Uterus (tissue), 2 donors: ENCODE results near the gene NDC80.

Experiments
- CTCF ChIP-seq, 4 experiments: fragments of 200-600 bp in 2 of 4; fragments of 450-650 bp in 2 of 4; sonication (generic) in 2 of 4; IDR thresholded peaks; one replicate each; pipeline ENCODE4 v1.5.1; 2016 to 2019; ENCODE audit warnings: antibody characterized with exemption in 4 of 4, mild to moderate bottlenecking in 2 of 4, moderate library complexity in 1 of 4
- POLR2A ChIP-seq, 2 donors: fragments of 450-650 bp; IDR thresholded peaks; one replicate each; pipeline ENCODE4 v1.6.1; 2016; ENCODE audit warnings: antibody characterized with exemption in 2 of 2, mild to moderate bottlenecking in 1 of 2, moderate library complexity in 1 of 2

- TF ChIP-seq POLR2A (IDR thresholded peaks at IDR 0.05) (no peak), CTCF (IDR thresholded peaks at IDR 0.05) (no peak)
Observed at GRCh38 chr18:2644535-2644934, 73.2 kb downstream of the NDC80 start.
